ENCODE data around the gene VOPP1. TPM values are rescaled to one million over a fixed set of nuclear protein-coding genes. Genes with fewer than 3 reads are reported as not detected.
"Not testable (repeated sequence)": the region's sequence is repeated elsewhere in the genome, so short reads cannot be mapped to it uniquely, and the experiment has no call there.

VOPP1 gene
- total RNA-seq, 1 donor from 2014 or later = 47.8 TPM

- H3K27me3 Mint-ChIP-seq = no peaks in the 10 kb centered on the region
- H3K27ac Mint-ChIP-seq = no peak overlapping the region
- no peaks in the 10 kb centered on the region for H3K4me1 Mint-ChIP-seq (ENCODE audit: low read depth)
- no peak overlapping the region for H3K4me3 Mint-ChIP-seq (ENCODE audit: low read depth)
- DNase-seq (ENCODE audit: low spot score, unreplicated experiment) = no peak
- TF ChIP-seq CTCF (IDR thresholded peaks at IDR 0.05; ENCODE audit: unreplicated experiment) = no peak
- peaks cover 8% of the 10 kb centered on the region for H3K36me3 Mint-ChIP-seq (ENCODE audit: insufficient read depth)
- H3K9me3 Mint-ChIP-seq (ENCODE audit: low read depth) = no peaks in the 10 kb centered on the region
These were observed 99.2 kb downstream of the VOPP1 start for GRCh38 chr7:55472928-55473725.

- H3K4me1 Mint-ChIP-seq (ENCODE audit: low read depth) = not testable (repeated sequence)
- peaks cover 11% of the 10 kb centered on the region for H3K36me3 Mint-ChIP-seq (ENCODE audit: insufficient read depth)
These were observed 99.9 kb downstream of the VOPP1 start for GRCh38 chr7:55472406-55472805.

GRCh38 chr7:55471594-55471993 lies 100.7 kb downstream of the VOPP1 start:
- not testable (repeated sequence) for H3K9me3 Mint-ChIP-seq (ENCODE audit: low read depth); H3K27me3 Mint-ChIP-seq

More at GRCh38 chr7:55472406-55472805, 99.9 kb downstream of the VOPP1 start:
- H3K27me3 Mint-ChIP-seq; DNase-seq (ENCODE audit: low spot score, unreplicated experiment); H3K4me3 Mint-ChIP-seq (ENCODE audit: low read depth); H3K9me3 Mint-ChIP-seq (ENCODE audit: low read depth); H3K27ac Mint-ChIP-seq: not testable (repeated sequence)

DNA sequence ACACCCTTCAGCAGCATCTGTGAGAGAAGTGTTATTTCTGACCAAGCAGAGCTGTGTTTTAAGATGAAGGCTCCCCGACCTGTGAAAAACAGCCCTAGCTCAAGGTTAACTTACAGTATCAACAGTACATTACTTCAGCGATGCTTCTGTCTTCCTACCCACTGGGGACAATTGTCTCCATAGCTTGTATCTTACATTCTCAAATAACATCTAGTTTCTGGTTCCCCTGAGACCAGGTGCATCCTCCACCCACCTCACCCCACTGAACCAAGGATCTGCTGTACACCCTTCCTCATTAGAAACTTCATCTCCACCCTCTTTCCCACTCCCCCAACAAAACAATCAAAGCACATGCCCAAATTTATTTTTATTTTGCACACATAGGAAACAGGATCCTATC lies 102.0 kb downstream of the VOPP1 start:
- TF ChIP-seq CTCF (IDR thresholded peaks at IDR 0.05; ENCODE audit: unreplicated experiment) = no peak
- Mint-ChIP-seq H3K36me3 (ENCODE audit: insufficient read depth) (peaks cover 27% of the 10 kb centered on the region), H3K9me3 (ENCODE audit: low read depth) (peaks cover 9% of the 10 kb centered on the region), H3K4me1 (ENCODE audit: low read depth) (no peaks in the 10 kb centered on the region), H3K27ac (no peak overlapping the region), H3K4me3 (ENCODE audit: low read depth) (no peak overlapping the region), H3K27me3 (no peaks in the 10 kb centered on the region)
- DNase-seq (ENCODE audit: low spot score, unreplicated experiment) = no peak

More at GRCh38 chr7:55471594-55471993, 100.7 kb downstream of the VOPP1 start:
- not testable (repeated sequence) for H3K4me3 Mint-ChIP-seq (ENCODE audit: low read depth); H3K27ac Mint-ChIP-seq; DNase-seq (ENCODE audit: low spot score, unreplicated experiment); H3K4me1 Mint-ChIP-seq (ENCODE audit: low read depth)
- peaks cover 17% of the 10 kb centered on the region for H3K36me3 Mint-ChIP-seq (ENCODE audit: insufficient read depth)

DNA sequence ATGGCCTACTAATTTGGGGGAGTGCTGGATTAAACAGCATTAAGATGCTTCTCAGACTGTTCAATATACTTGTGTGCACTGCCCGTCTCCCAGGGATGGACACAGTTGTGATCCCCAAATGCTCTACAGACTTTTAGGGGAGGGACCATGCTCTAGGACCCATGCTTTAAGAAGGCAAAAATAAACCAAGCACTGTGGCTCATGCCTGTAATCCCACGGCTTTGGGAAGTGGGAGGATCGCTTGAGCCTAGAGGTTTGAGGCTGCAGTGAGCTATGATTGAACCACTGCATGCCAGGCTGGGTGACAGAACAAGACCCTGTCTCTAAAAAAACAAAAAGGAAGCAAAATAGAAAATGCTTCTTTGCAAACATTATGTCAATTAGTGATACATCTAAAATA lies 102.6 kb downstream of the VOPP1 start:
- no peak for DNase-seq (ENCODE audit: low spot score, unreplicated experiment)
- no peak overlapping the region for H3K4me3 Mint-ChIP-seq (ENCODE audit: low read depth)
- no peaks in the 10 kb centered on the region for H3K27me3 Mint-ChIP-seq
- peaks cover 12% of the 10 kb centered on the region for H3K9me3 Mint-ChIP-seq (ENCODE audit: low read depth)
- H3K4me1 Mint-ChIP-seq (ENCODE audit: low read depth) = no peaks in the 10 kb centered on the region
- no peak overlapping the region for H3K27ac Mint-ChIP-seq
- no peak for TF ChIP-seq CTCF (IDR thresholded peaks at IDR 0.05; ENCODE audit: unreplicated experiment)
- peaks cover 32% of the 10 kb centered on the region for H3K36me3 Mint-ChIP-seq (ENCODE audit: insufficient read depth)

DNA sequence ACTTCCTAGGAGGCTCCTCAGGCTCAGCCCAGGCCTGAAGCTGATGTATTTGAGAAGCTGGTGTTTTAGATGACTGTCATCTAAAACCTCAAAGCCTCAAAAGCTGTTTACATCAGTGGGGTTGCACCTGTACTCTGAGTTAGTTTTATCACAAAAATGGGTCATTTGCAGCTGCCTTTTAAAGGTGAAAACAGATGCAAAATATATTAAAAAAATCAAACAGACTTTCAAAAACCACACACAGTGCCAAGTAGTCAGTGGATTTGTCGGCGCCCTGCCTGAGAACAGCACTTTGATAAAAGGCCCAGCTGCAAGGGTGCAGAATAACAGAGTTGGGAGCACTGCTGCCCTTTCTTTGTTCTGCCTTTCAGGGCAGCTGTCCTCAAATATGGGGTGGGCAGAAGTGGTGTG lies 103.0 kb downstream of the VOPP1 start:
- Mint-ChIP-seq H3K27ac (no peak overlapping the region), H3K27me3 (no peaks in the 10 kb centered on the region), H3K4me3 (ENCODE audit: low read depth) (no peak overlapping the region), H3K4me1 (ENCODE audit: low read depth) (no peaks in the 10 kb centered on the region), H3K36me3 (ENCODE audit: insufficient read depth) (peaks cover 35% of the 10 kb centered on the region), H3K9me3 (ENCODE audit: low read depth) (peaks cover 15% of the 10 kb centered on the region)
- no peak for TF ChIP-seq CTCF (IDR thresholded peaks at IDR 0.05; ENCODE audit: unreplicated experiment)
- DNase-seq (ENCODE audit: low spot score, unreplicated experiment) = no peak

Data from progenitor cell of endocrine pancreas (in vitro differentiated cells).